ENCODE data around the gene ANP32A.

The ANP32A gene

DNA sequence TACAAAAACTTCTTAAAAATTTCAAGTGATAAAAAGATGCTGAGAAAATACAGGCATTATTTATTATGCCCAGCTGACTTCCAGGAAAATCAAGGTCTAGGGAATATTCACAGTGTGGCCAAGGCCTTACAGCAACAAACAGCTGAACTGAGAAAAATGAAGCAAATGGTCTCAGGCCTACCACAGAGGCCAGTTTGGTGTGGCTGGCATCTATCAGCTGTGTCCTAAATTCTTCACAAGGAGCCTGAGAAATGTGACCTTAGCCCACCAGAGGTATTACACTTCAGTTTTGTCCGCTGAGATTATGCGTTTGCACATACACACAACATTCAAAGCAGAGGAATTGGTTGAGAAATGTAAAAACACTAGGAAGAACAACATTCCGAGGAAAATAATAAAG, 77.4 kb downstream of the ANP32A start:
- DNase-seq (ENCODE audit: low spot score) = no peak

DNA sequence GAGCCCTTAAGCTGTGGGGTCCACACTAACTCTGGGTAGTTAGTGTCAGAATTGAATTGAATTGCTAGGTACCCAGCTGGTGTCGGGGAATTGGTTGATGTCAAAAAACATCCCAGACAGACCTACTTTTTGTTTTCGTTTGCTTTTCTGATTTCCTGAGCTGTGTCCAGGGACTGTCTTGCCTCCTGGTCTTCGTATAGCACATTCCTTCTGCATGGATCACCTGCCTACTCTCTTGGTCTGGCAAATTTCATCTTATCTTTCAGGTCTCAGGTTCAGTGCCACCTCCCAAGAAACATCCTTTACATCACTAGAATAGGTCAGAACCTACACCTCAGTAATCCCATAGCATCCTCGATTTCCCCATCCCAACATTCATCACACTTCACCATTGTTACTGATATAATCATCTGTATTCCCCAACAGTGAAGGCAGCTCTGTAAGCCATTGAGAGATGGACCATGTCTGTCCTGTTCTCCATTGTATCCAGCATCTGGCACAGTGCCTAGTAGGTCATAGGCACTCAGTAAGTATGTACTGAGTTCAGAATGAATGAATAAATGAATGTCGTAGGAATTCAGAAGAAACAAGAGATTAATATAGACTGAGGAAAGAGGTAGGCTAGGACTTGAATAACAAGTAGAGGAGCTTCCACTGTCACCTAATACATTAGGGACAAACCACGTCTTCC, 81.2 kb downstream of the ANP32A start:
- DNase-seq (ENCODE audit: low spot score) = peak; percentile 95

DNA sequence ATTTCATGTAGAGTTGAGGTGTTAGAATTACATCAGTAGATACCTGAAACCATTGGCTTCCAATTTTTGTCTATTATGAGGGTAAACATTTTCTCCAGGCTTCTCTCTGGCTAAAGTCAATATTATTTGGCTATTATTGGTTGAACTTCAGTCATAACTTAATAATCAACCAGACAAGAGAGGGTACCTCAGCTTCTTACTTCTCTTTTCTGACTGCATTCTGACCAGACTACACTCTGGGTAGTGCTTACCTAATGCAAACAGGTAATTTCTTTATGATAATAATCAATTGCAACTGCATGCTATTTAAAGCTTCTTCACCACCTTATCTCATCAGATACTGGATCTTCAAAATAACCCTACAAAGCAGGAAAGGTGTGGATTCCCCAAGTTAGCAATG, 85.1 kb downstream of the ANP32A start:
- DNase-seq (ENCODE audit: low spot score) = no peak

DNA sequence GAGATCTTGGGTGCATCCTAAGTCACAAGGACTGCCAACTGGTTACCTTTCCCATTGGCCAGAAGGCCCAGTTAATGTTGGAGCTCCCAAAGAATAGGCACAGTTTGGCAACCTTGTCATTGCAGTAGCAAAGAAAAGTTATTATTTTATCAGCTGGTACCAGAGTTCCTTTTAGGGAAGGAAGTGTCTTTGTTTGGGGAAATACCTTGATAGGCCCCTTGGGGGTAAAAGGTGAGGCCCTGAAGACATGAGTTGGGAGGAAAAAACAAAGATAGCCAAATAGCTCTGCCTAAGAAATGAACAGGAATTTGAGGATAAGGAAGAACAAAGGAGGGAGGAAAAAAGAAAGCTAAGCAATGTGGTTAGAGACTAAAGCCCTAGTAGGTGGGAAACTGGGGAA, 85.8 kb downstream of the ANP32A start:
- no peak for DNase-seq (ENCODE audit: low spot score)

- DNase-seq (ENCODE audit: low spot score) = no peak
Observed at GRCh38 chr15:68734352-68734751, 86.3 kb downstream of the ANP32A start.

DNA sequence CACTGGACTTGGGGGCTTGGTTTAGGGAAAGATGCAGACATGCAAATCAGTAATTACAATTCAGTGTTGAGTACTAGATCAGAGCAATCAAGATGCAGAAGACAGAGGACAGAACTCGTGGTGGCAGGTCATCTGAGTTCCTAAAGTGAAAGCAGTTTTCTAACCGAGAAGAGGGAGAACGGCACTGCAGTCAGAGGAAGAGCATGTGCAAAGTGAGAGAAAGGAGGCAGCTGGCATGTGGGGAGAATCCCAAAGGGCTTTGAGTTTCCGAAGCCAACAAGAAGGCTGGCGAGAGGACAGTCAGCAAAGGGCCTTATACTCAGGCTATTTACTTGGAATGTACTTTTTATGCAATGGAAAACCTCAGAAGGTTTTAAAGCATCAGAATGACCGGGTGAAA, 87.0 kb downstream of the ANP32A start:
- DNase-seq (ENCODE audit: low spot score) = peak; percentile 70

- DNase-seq (ENCODE audit: low spot score) = no peak
Observed at GRCh38 chr15:68732451-68732850, 88.2 kb downstream of the ANP32A start.

- DNase-seq (ENCODE audit: low spot score) = no peak
Observed at GRCh38 chr15:68730976-68731897, 89.5 kb downstream of the ANP32A start.

DNA sequence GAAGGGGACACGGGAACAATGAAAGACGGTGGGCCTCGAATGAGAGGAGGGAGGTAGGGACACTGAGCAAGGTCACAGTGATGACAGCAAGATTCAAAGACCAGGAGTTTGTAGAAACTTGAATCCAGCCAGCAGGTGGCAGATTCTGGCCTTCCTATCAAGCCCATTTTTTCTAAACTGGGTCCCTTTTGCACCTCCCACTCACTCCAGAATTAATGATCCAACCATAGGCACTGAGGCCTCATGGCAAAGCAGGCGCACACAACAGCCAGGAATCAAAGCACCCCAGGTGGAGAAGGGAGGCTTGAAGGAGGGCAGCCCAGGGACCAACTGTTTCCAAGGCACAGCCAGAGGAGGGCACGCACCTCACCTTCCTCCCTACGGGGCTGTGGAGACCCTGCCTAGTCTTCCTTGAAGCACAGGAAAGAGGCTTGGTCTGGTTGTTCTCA, 90.2 kb downstream of the ANP32A start:
- peak; percentile 87 for DNase-seq (ENCODE audit: low spot score)

DNA sequence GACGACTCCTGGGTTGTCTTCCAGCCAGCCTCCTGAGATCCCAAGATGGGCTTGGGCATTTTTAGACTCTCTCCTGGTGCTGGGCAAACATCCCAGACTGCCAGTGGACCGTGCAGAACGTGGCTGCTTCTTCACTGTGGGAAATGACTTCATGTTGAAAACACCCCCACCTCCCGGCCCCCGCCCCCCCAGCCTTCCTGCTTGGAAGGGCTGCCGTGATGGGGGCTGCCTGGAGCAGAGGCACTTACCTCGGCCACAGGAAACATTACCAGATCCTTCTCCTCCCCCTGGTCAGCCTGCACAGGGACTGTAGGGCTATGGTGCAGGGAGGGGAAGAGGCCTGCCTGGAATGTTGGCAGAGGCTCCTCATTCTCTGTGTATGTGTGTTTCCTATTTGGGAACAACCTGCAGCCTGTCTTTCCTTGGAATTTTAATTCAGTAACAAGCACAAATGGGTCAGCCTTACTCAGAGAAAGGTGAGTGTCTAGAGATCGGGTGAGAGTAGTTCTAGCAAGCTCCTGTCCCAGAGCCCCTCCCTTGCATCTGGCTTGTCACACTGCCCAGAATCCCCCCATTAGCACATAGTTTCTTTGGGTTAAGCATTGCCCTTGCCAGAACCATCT, 90.8 kb downstream of the ANP32A start:
- DNase-seq (ENCODE audit: low spot score) = peak; percentile 28
